GM12878 (cell line): ENCODE measurements around the gene NUDCD3. TPM values are rescaled to one million over a fixed set of nuclear protein-coding genes. Genes with fewer than 3 reads are reported as not detected.
A peak's percentile ranks its signal among the peaks of the same experiment; 100 is the strongest.

Source experiments
- DPF2 ChIP-seq: fragments of 450-650 bp; IDR thresholded peaks from 2 replicates; pipeline ENCODE4 v1.6.1; 2017; ENCODE audit warnings: mild to moderate bottlenecking
- EGR1 ChIP-seq, 2 experiments: IDR thresholded peaks; 1 replicate in 1 of 2; 2 replicates in 1 of 2; pipeline ENCODE4 v1.6.1; 2011 to 2012; ENCODE audit warnings: low read depth in 2 of 2, low read length in 2 of 2, borderline replicate concordance in 1 of 2, mild to moderate bottlenecking in 1 of 2, moderate library complexity in 1 of 2
- JUND ChIP-seq: IDR thresholded peaks from 2 replicates; pipeline ENCODE4 v1.6.1; 2012; ENCODE audit warnings: low read depth, mild to moderate bottlenecking, low read length, improper control_type of control experiment, moderate library complexity
- SMAD5 ChIP-seq: IDR thresholded peaks from 2 replicates; pipeline ENCODE4 v1.6.1; 2016; ENCODE audit warnings: antibody characterized with exemption, low read depth
- SPI1 ChIP-seq: IDR thresholded peaks from 2 replicates; pipeline ENCODE4 v1.6.1; 2011; ENCODE audit warnings: low read depth, mild to moderate bottlenecking, low read length, moderate library complexity, borderline replicate concordance; ENCODE audit not compliant: insufficient read depth
- ZNF24 ChIP-seq: fragments of 450-650 bp; IDR thresholded peaks from 2 replicates; pipeline ENCODE4 v1.6.1; 2017; ENCODE audit warnings: antibody characterized with exemption, mild to moderate bottlenecking
- ZNF622 ChIP-seq: fragments of 450-650 bp; IDR thresholded peaks from 2 replicates; pipeline ENCODE4 v1.6.1; 2017; ENCODE audit warnings: mild to moderate bottlenecking, inconsistent platforms
- ZZZ3 ChIP-seq: IDR thresholded peaks from 2 replicates; pipeline ENCODE4 v1.6.1; 2011; ENCODE audit warnings: low read depth; ENCODE audit not compliant: control insufficient read depth, insufficient read length
- polyA plus RNA-seq, 11 experiments: library from polyadenylated mRNA; depleted of rRNA in 4 of 11; unstranded in 6 of 11; stranded (reverse) in 5 of 11; fragments of >200 nt; fragmentation: Nextera tagmentation in 4 of 11; fragmentation: Illumina TruSeq in 1 of 11; extraction: Ambion mirVana in 4 of 11; extraction: Trizol in 1 of 11; gene quantifications; 1 replicate in 1 of 11; 2 replicates in 10 of 11; pipeline versions ENCODE4 v1.2.1 to v1.2.3, GENCODE V29; 2011 to 2016; ENCODE audit warnings: inconsistent platforms in 2 of 11, missing spikeins in 2 of 11, low read depth in 1 of 11
- total RNA-seq, 4 experiments: library from RNA; depleted of rRNA in 3 of 4; stranded (reverse); fragments of >200 nt in 3 of 4; fragmentation: Illumina TruSeq in 1 of 4; extraction: Trizol in 1 of 4; gene quantifications; 2 replicates each; pipeline versions ENCODE4 v1.2.1 to v1.2.3, GENCODE V29; 2013 to 2021
- TF ChIP-seq, protein P1 (sequence below), 3 experiments: IDR thresholded peaks in 2 of 3; conservative IDR thresholded peaks in 1 of 3; 2 replicates each; pipeline ENCODE4 v1.5.1; 2011; ENCODE audit warnings: low read depth in 3 of 3, low read length in 3 of 3, mild to moderate bottlenecking in 3 of 3, control low read depth in 2 of 3, moderate library complexity in 2 of 3, inconsistent platforms in 1 of 3, mixed read lengths in 1 of 3; ENCODE audit not compliant: control insufficient read depth in 2 of 3, insufficient read depth in 1 of 3; ENCODE audit errors: extremely low read depth in 1 of 3
- TF ChIP-seq, protein P2 (sequence below): IDR thresholded peaks from 2 replicates; pipeline ENCODE4 v1.6.1; 2012; ENCODE audit warnings: low read depth, low read length, improper control_type of control experiment
- TF ChIP-seq, protein P3 (sequence below): IDR thresholded peaks from 2 replicates; pipeline ENCODE4 v1.6.1; 2011; ENCODE audit warnings: low read depth, low read length, improper control_type of control experiment, borderline replicate concordance
- TF ChIP-seq, protein P4 (sequence below): fragments of 450-650 bp; IDR thresholded peaks from 2 replicates; pipeline ENCODE4 v1.6.1; 2017; ENCODE audit warnings: antibody characterized with exemption, mild to moderate bottlenecking, moderate library complexity

The NUDCD3 gene
- total and polyA plus RNA-seq, 10 of the 15 experiments (the other 5 are each of a cell fraction or from before 2014, with no cell fraction given): 25.0 to 89.8 (median 46.4) TPM

DNA sequence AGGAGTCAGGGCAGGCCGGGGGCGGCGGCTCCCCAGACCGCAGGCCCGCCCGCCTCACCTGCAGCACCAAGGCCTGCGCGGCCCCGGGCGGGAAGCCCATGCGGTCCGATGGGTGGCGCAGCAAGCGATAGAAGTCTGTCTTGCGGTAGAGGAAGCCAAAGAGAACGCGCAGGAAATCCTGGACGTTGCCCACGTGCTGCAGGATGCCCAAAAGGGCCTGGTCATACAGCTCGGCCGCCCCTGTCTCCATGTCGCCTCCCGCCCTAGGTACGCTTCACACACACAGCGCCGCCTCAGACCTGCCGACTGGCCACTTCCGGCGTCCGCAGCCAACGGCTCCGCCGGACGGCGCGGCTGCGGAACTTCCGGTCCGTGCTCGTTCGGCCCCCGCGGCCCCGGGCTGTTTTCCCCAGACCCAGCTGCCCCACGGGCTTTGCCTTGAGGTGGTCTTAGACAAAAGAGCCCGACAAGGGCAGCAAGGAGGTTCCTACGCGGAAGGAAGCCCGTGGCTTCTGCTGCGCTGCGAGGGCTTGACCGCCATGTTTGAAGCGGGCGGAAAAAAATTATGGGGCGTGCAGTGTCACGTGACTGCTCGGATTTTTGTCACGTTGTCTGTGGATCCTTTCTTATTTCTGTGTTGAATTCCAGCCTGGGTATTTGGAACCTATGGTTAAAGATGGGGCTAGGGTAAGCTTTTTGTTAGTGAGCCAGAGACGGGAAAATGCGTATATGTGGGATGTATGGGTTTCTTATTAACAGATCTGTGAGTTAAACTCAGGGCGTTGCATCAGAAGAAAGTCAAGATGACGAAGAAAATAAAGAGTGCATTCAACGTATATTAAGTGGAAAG lies at the start of gene NUDCD3 (continued):
- TF ChIP-seq JUND: no peak
- peak; percentile 80 for TF ChIP-seq DPF2
- TF ChIP-seq ZNF24: no peak
- TF ChIP-seq, protein P1, sequence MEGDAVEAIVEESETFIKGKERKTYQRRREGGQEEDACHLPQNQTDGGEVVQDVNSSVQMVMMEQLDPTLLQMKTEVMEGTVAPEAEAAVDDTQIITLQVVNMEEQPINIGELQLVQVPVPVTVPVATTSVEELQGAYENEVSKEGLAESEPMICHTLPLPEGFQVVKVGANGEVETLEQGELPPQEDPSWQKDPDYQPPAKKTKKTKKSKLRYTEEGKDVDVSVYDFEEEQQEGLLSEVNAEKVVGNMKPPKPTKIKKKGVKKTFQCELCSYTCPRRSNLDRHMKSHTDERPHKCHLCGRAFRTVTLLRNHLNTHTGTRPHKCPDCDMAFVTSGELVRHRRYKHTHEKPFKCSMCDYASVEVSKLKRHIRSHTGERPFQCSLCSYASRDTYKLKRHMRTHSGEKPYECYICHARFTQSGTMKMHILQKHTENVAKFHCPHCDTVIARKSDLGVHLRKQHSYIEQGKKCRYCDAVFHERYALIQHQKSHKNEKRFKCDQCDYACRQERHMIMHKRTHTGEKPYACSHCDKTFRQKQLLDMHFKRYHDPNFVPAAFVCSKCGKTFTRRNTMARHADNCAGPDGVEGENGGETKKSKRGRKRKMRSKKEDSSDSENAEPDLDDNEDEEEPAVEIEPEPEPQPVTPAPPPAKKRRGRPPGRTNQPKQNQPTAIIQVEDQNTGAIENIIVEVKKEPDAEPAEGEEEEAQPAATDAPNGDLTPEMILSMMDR (IDR thresholded peaks at IDR 0.05 in 2 of 3, conservative IDR thresholded peaks at IDR 0.05 in 1 of 3; ENCODE audit: control insufficient read depth in 2 of 3, extremely low read depth in 1 of 3, insufficient read depth in 1 of 3, low read depth in 3 of 3, low read length in 3 of 3): 0 out of 6 replicates have a peak, but pooled peaks of 1 of the 3 experiments have one; percentile 3
- TF ChIP-seq SMAD5: peak; percentile 52; the same call in 1 of the 2 replicates
- TF ChIP-seq, protein P2, sequence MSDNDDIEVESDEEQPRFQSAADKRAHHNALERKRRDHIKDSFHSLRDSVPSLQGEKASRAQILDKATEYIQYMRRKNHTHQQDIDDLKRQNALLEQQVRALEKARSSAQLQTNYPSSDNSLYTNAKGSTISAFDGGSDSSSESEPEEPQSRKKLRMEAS: peak; percentile 66; the same call in 1 of the 2 replicates
- TF ChIP-seq EGR1 (IDR thresholded peaks at IDR 0.05; ENCODE audit: borderline replicate concordance in 1 of 2, low read depth in 2 of 2, low read length in 2 of 2): peak; percentile 44 to 58; a peak in 2 of 3 replicates
- no peak for TF ChIP-seq ZNF622
- TF ChIP-seq ZZZ3: no peak
- TF ChIP-seq, protein P3, sequence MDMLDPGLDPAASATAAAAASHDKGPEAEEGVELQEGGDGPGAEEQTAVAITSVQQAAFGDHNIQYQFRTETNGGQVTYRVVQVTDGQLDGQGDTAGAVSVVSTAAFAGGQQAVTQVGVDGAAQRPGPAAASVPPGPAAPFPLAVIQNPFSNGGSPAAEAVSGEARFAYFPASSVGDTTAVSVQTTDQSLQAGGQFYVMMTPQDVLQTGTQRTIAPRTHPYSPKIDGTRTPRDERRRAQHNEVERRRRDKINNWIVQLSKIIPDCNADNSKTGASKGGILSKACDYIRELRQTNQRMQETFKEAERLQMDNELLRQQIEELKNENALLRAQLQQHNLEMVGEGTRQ: peak; percentile 94
- TF ChIP-seq SPI1: no peak
- TF ChIP-seq, protein P4, sequence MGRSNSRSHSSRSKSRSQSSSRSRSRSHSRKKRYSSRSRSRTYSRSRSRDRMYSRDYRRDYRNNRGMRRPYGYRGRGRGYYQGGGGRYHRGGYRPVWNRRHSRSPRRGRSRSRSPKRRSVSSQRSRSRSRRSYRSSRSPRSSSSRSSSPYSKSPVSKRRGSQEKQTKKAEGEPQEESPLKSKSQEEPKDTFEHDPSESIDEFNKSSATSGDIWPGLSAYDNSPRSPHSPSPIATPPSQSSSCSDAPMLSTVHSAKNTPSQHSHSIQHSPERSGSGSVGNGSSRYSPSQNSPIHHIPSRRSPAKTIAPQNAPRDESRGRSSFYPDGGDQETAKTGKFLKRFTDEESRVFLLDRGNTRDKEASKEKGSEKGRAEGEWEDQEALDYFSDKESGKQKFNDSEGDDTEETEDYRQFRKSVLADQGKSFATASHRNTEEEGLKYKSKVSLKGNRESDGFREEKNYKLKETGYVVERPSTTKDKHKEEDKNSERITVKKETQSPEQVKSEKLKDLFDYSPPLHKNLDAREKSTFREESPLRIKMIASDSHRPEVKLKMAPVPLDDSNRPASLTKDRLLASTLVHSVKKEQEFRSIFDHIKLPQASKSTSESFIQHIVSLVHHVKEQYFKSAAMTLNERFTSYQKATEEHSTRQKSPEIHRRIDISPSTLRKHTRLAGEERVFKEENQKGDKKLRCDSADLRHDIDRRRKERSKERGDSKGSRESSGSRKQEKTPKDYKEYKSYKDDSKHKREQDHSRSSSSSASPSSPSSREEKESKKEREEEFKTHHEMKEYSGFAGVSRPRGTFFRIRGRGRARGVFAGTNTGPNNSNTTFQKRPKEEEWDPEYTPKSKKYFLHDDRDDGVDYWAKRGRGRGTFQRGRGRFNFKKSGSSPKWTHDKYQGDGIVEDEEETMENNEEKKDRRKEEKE: no peak
